Stimulated activated CD4-positive, alpha-beta T cell treated with anti-CD3 and anti-CD28 coated beads, Interleukin-1b, Interleukin-23, amount 100 ng/mL, for 4 hours (primary cell): Measurements from ENCODE around the gene ADGRA1.

ENCODE experiments used
- DNase-seq, 2 donors: peaks; one replicate each; pipeline ENCODE4 v3.0.0-alpha.2; 2020; ENCODE audit warnings: low read depth in 2 of 2

Gene ADGRA1

DNA sequence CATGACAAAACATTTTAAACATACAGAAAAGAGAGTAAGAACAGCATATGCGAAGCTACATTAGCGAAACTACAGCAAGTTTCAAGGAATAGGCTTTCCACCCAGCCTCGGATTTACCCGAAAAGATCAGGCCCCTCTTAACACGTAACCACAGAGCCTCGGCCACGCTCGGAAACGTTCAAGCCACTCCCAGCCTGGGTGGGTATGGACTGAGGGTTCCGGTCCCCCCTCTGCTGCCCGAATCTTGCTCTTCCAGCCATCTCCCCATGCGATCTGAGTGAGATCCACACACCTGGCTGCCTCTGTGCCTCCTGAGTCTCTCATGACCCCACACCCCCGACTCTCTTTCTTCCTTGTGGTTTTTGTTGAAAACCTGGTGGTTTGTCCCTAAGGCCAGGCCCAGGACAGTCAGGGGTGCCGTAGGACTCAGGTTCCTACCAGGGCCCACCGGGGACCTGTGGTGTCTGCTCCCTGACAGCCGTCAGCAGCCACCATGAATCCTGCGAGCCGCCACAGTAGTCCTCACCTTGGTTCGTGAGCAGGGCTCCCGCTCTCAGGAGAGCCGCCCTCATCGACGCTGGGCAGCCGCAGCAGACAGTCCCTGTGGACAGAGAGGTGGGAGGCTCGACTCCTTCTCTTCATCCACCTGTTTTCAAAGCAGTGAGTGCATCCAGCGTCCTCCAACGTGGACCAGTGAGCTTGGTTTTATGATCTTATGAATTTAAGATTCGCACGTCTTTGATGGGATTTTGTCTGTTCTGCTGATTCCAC is 90.8 kb downstream of the ADGRA1 start:
- DNase-seq = no peak

DNA sequence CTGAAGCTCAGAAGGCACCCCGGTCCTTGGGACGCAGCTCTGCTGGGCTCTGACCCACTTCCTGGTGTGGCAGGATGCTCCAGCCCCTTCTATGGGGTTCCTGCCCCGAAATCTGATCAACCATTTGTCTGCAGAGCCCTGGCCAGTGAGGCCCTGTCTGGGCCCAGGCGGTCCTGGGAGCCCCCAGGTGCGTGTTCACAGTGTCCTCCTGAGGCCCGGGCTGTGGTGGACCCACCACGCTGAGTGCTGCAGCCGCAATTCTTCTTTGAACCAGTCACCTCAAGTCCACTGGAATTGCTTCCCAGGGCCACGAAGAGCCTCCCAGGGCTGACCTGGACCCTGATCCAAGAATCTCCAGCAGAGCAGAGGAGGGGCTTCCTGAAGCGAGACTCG is 91.4 kb downstream of the ADGRA1 start:
- no peak for DNase-seq

DNA sequence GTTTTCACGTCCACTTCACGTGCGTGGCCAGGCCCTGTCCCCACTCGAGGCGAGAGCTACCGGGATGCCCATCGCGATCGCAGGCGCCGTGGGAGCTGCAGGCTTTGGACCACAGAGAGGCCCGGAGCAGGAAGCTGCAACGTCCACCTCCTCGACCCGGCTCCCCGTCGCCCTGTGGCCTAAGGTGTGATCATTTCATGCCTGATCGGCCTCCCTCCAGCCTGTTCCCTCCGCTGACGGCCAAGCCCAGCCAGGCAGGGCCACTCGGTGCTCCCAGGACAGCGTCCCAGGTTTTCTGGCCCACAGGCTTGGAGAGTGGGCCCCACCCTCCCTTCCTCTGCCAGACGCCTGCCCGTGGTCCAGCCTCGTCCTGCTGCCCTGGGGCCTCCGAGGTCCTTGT is 91.9 kb downstream of the ADGRA1 start:
- no peak for DNase-seq

DNA sequence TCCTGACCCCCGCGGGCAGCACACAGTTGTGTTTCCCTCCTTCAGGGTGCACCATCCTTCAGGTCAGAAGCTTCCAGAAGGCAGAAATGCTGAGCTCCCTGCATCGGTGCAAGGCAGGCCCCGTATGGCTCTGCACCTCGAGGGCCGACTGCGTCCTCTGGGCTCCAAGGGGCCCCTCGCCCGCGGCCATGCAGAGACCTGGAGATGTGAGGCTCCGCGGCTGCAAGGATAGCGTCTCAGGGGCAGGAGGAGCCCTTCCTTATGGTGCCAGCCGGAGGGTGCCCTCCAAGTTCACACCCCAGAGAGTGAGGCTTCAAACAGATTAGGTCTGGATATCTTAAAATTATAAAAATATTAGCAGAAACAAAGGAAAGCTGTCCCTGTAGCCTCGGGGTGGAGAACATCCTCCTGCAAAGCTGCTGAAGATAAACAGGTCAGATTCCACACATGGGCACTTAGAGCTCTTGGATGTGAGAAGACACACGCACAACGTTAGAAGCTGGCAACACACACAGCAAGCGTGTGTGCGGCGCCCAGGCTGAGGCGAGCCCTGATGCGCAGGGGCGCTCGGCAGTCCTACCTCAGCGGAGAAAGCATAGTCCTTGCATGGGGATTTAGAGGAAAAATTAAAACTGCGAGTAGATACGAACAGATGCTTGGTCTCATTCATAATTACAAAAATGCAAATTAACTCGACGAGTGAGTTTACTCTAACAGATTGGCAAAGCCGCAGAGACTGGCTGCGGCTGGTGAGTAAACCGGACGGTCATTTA is 92.7 kb downstream of the ADGRA1 start:
- no peak for DNase-seq

DNA sequence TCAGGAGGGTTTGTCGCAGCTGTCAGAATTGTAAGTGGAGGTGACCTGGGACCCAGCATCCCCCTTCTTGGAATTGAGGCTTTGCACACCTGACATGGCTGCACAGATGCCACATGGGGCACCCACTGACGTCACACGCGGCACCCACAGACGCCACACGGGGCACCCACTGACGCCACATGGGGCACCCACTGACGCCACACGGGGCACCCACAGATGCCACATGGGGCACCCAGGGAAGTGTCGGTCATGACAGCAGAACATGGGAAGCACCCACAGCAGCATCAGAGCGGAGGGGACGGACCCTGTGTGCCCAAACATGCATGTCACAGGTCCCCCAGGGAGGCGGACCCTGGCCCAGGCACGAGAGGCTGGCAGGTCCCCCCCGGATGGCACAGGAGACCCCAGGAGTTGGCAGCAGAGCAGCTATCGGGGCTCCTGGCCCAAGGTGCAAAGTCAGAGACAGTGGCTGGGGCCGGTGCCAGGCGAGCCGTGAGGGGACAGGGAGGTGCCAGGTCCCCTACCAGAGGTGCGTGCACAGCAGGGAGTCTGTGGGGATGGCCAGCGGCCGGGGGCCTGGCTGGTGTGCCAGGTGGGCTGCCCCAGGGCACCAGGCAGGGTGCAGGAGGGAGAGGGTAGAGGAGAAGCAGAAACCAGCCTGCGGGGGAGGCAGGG is 93.4 kb downstream of the ADGRA1 start:
- no peak for DNase-seq
